MM.1S (cell line): ENCODE data around the gene FBLN7.

ENCODE experiments used
- DNase-seq: peaks from one replicate; pipeline ENCODE4 v3.0.0-alpha.2; 2015
- H2AFZ ChIP-seq: fragments of 300-600 bp; sonication (generic); 2 replicates; pipeline ENCODE4 v1.6.0; 2016; ENCODE audit warnings: antibody characterized with exemption, low read length
- H3F3A ChIP-seq: fragments of 300-600 bp; sonication (generic); 2 replicates; pipeline ENCODE4 v1.6.1; 2016; ENCODE audit warnings: mild to moderate bottlenecking, antibody characterized with exemption, low read length, moderate library complexity, mixed read lengths; ENCODE audit not compliant: insufficient read depth
- H3K27ac ChIP-seq: fragments of 300-600 bp; sonication (generic); 2 replicates; pipeline ENCODE4 v1.5.1; 2016; ENCODE audit warnings: mild to moderate bottlenecking, low read length
- H3K27me3 ChIP-seq: fragments of 300-600 bp; sonication (generic); replicated peaks from 2 replicates; pipeline ENCODE4 v1.6.0; 2016; ENCODE audit warnings: low read length; ENCODE audit not compliant: insufficient read depth
- H3K36me3 ChIP-seq: fragments of 300-600 bp; sonication (generic); replicated peaks from 2 replicates; pipeline ENCODE4 v1.6.1; 2016; ENCODE audit warnings: mild to moderate bottlenecking, low read length, mixed read lengths; ENCODE audit not compliant: insufficient read depth
- H3K4me1 ChIP-seq: fragments of 300-600 bp; sonication (generic); 2 replicates; pipeline ENCODE4 v1.6.1; 2016; ENCODE audit warnings: low read length, mixed read lengths
- H3K4me2 ChIP-seq: fragments of 300-600 bp; sonication (generic); 2 replicates; pipeline ENCODE4 v1.6.0; 2016; ENCODE audit warnings: low read depth, low read length
- H3K4me3 ChIP-seq: fragments of 300-600 bp; sonication (generic); 2 replicates; pipeline ENCODE4 v1.5.1; 2016; ENCODE audit warnings: low read length, mixed read lengths
- H3K79me2 ChIP-seq: fragments of 300-600 bp; sonication (generic); 2 replicates; pipeline ENCODE4 v1.6.1; 2016; ENCODE audit warnings: mixed run types, low read length, mixed read lengths
- H3K9ac ChIP-seq: fragments of 300-600 bp; sonication (generic); 2 replicates; pipeline ENCODE4 v1.6.1; 2016; ENCODE audit warnings: low read length, mixed read lengths
- H3K9me2 ChIP-seq: fragments of 300-600 bp; sonication (generic); replicated peaks from 2 replicates; pipeline ENCODE4 v1.6.1; 2016; ENCODE audit warnings: mild to moderate bottlenecking, low read length, mixed read lengths; ENCODE audit not compliant: insufficient read depth
- H3K9me3 ChIP-seq: fragments of 300-600 bp; sonication (generic); replicated peaks from 2 replicates; pipeline ENCODE4 v1.6.1; 2016; ENCODE audit warnings: mild to moderate bottlenecking, low read length, mixed read lengths; ENCODE audit not compliant: insufficient read depth
- H4K20me1 ChIP-seq: fragments of 300-600 bp; sonication (generic); 2 replicates; pipeline ENCODE4 v1.6.1; 2016; ENCODE audit warnings: mild to moderate bottlenecking, low read length, moderate library complexity, mixed read lengths; ENCODE audit not compliant: insufficient read depth
- EZH2 ChIP-seq: fragments of 300-600 bp; sonication (generic); optimal IDR thresholded peaks from 2 replicates; pipeline ENCODE3; 2017; ENCODE audit warnings: low read depth, mild to moderate bottlenecking, antibody characterized with exemption, low read length, mixed read lengths
- EZH2phosphoT487 ChIP-seq: fragments of 300-600 bp; sonication (generic); IDR thresholded peaks from 2 replicates; pipeline ENCODE4 v1.6.1; 2018; ENCODE audit warnings: antibody characterized with exemption, low read length
- TF ChIP-seq, protein P1 (sequence below): fragments of 300-600 bp; sonication (generic); IDR thresholded peaks from 2 replicates; pipeline ENCODE4 v1.5.1; 2016; ENCODE audit warnings: antibody characterized with exemption, low read length, mixed read lengths

Gene FBLN7

DNA sequence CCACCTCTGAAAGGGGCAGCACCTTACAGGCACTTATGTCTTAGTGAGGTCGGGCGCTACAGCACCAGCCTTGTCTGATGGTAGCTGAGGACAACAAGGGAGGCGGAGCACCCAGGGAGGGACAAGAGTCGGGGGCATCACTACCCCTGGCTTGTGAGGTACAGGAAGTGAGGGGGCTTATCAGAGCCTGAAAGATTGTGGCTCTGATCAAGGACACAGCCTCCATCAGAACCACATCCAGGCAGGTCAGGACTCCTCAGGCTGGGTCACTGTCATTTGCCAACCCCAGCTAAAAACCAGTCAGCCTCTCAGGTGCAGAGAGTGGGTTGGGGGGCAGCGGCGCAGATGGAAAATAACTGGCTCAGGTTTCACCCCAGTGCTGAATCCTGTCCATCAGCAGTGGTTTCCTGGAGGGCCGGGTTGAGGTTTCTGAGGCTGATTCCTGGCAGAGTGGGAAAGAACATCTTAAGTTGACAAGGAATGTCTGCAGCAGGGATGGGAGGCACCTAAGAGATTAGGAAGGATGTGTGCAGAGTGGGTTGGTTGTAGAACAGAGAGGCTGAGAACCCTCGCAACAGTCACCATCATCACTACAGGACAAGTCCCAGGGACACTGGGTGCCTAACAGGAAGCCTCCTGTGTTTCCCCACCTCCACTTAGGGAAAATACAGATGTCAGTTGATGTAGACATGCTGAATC, 45.3 kb downstream of the FBLN7 start:
- Histone ChIP-seq H3K9me2 (no peaks in the 10 kb centered on the region), H3K79me2 (no peaks in the 10 kb centered on the region), H3K4me1 (no peaks in the 10 kb centered on the region), H3F3A (no peaks in the 10 kb centered on the region), H3K27ac (no peak overlapping the region), H4K20me1 (no peaks in the 10 kb centered on the region), H3K27me3 (no peaks in the 10 kb centered on the region), H3K4me3 (no peak overlapping the region), H3K9me3 (no peaks in the 10 kb centered on the region), H3K36me3 (no peaks in the 10 kb centered on the region), H3K9ac (no peak overlapping the region), H3K4me2 (no peak overlapping the region), H2AFZ (no peak overlapping the region)
- no peak for DNase-seq
- TF ChIP-seq, protein P1, sequence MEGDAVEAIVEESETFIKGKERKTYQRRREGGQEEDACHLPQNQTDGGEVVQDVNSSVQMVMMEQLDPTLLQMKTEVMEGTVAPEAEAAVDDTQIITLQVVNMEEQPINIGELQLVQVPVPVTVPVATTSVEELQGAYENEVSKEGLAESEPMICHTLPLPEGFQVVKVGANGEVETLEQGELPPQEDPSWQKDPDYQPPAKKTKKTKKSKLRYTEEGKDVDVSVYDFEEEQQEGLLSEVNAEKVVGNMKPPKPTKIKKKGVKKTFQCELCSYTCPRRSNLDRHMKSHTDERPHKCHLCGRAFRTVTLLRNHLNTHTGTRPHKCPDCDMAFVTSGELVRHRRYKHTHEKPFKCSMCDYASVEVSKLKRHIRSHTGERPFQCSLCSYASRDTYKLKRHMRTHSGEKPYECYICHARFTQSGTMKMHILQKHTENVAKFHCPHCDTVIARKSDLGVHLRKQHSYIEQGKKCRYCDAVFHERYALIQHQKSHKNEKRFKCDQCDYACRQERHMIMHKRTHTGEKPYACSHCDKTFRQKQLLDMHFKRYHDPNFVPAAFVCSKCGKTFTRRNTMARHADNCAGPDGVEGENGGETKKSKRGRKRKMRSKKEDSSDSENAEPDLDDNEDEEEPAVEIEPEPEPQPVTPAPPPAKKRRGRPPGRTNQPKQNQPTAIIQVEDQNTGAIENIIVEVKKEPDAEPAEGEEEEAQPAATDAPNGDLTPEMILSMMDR, result no peak
- TF ChIP-seq EZH2 (no peak), EZH2phosphoT487 (no peak)

DNA sequence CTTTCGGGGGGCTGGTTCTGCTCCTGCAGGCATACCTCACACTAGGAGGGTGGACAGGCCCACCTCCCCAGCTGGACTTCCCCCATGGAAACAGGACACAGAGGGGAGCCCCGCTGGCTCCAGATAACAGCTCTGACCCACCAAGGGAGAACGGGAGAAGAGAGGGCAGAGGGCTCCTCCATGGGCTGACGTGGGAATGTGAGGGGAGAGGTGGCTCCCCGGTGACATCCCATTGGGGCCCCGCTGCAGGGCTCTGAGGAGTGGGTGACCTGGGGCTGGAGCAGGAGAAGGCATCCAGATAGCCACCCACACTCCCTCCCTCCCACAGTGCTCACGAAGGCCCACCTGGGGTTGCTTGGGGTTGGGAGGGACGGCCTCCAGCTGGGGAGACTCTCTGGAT, 45.9 kb downstream of the FBLN7 start:
- no peak overlapping the region for H3K4me3 ChIP-seq
- H3K4me2 ChIP-seq, result no peak overlapping the region

DNA sequence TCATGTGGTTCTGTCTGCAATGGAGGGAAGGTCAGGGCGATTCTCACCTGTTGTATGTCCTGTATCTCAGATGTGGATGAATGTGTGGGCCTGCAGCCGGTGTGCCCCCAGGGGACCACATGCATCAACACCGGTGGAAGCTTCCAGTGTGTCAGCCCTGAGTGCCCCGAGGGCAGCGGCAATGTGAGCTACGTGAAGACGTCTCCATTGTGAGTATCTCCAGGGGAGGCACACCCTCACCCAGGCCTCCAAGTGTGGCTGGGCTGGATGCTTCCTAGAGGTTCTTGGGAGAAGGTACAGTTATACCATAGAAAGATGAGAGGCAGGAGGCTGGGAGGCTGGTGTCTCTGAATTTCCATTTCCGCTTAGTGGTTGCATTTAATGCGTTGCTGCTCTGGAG, 46.9 kb downstream of the FBLN7 start:
- H3K79me2 ChIP-seq, result no peaks in the 10 kb centered on the region
- no peak for TF ChIP-seq EZH2phosphoT487
- TF ChIP-seq EZH2, result no peak
- TF ChIP-seq, protein P1, result no peak
- H4K20me1 ChIP-seq, result no peaks in the 10 kb centered on the region
- H3K27me3 ChIP-seq, result no peaks in the 10 kb centered on the region
- H2AFZ ChIP-seq, result no peak overlapping the region
- H3K4me3 ChIP-seq, result no peak overlapping the region
- H3K27ac ChIP-seq, result no peak overlapping the region
- H3F3A ChIP-seq, result no peaks in the 10 kb centered on the region
- no peaks in the 10 kb centered on the region for H3K9me2 ChIP-seq
- H3K9ac ChIP-seq, result no peak overlapping the region
- no peaks in the 10 kb centered on the region for H3K9me3 ChIP-seq
- no peaks in the 10 kb centered on the region for H3K4me1 ChIP-seq
- no peak for DNase-seq
- no peak overlapping the region for H3K4me2 ChIP-seq
- no peaks in the 10 kb centered on the region for H3K36me3 ChIP-seq

More for the DNA sequence above, 45.9 kb downstream of the FBLN7 start:
- Histone ChIP-seq H4K20me1 (no peaks in the 10 kb centered on the region), H3K27me3 (no peaks in the 10 kb centered on the region), H2AFZ (no peak overlapping the region), H3K4me1 (no peaks in the 10 kb centered on the region), H3K27ac (no peak overlapping the region), H3K9ac (no peak overlapping the region), H3K36me3 (no peaks in the 10 kb centered on the region), H3K9me3 (no peaks in the 10 kb centered on the region), H3K9me2 (no peaks in the 10 kb centered on the region), H3K79me2 (no peaks in the 10 kb centered on the region), H3F3A (no peaks in the 10 kb centered on the region)
- TF ChIP-seq EZH2phosphoT487 (no peak), EZH2 (no peak)
- TF ChIP-seq, protein P1, result no peak
- DNase-seq, result no peak
